HL-60 (cell line): ENCODE results near the gene NRG4.

ENCODE experiments used
- DNase-seq, 2 experiments: peaks; one replicate each; pipeline ENCODE4 v3.0.0-alpha.2; 2010 to 2020; ENCODE audit warnings: low read depth in 1 of 2, low spot score in 1 of 2
- H3K27ac ChIP-seq: fragments of 250-450 bp; sonication (Bioruptor Pico); replicated peaks from 2 replicates; pipeline ENCODE4 v1.5.1; 2020; ENCODE audit warnings: mild to moderate bottlenecking, moderate library complexity
- H3K27me3 ChIP-seq: fragments of 250-450 bp; sonication (Bioruptor Pico); 2 replicates; pipeline ENCODE4 v1.5.1; 2021; ENCODE audit warnings: mild to moderate bottlenecking, moderate library complexity; ENCODE audit not compliant: insufficient read depth, poor library complexity, severe bottlenecking
- H3K4me3 ChIP-seq: replicated peaks from 2 replicates; pipeline ENCODE4 v1.5.1; 2011; ENCODE audit warnings: mild to moderate bottlenecking, control low read depth, low read length; ENCODE audit not compliant: insufficient read depth
- CTCF ChIP-seq: IDR thresholded peaks from one replicate; pipeline ENCODE4 v1.5.1; 2011; ENCODE audit warnings: low read length, control low read depth, inconsistent platforms; ENCODE audit not compliant: insufficient read depth
- GABPA ChIP-seq: IDR thresholded peaks from 2 replicates; pipeline ENCODE4 v1.6.1; 2012; ENCODE audit warnings: low read depth
- POLR2AphosphoS5 ChIP-seq: IDR thresholded peaks from 2 replicates; pipeline ENCODE4 v1.6.1; 2012; ENCODE audit warnings: low read depth
- REST ChIP-seq: IDR thresholded peaks from 2 replicates; pipeline ENCODE4 v1.6.1; 2012; ENCODE audit warnings: low read depth; ENCODE audit not compliant: insufficient replicate concordance
- SPI1 ChIP-seq: IDR thresholded peaks from 2 replicates; pipeline ENCODE4 v1.6.1; 2012; ENCODE audit warnings: low read depth, mild to moderate bottlenecking, borderline replicate concordance

The NRG4 gene

GRCh38 chr15:75902129-75902557 is 110.1 kb downstream of the NRG4 start:
- DNase-seq, result no peak
- no peak for TF ChIP-seq CTCF
- no peak for TF ChIP-seq GABPA
- no peak for TF ChIP-seq SPI1
- no peak for TF ChIP-seq REST
- Histone ChIP-seq H3K27ac (no peak overlapping the region; the same call in 1 of the 2 replicates), H3K27me3 (no peaks in the 10 kb centered on the region), H3K4me3 (no peak overlapping the region)

GRCh38 chr15:75900577-75900976 is 111.6 kb downstream of the NRG4 start:
- H3K4me3 ChIP-seq, result no peak overlapping the region

GRCh38 chr15:75895731-75896130 is 116.5 kb downstream of the NRG4 start:
- Histone ChIP-seq H3K27me3 (no peaks in the 10 kb centered on the region), H3K27ac (no peak overlapping the region), H3K4me3 (no peak overlapping the region)
- TF ChIP-seq GABPA (no peak), SPI1 (no peak), CTCF (no peak), POLR2AphosphoS5 (no peak), REST (no peak)
- DNase-seq, result no peak

More at GRCh38 chr15:75900577-75900976, 111.6 kb downstream of the NRG4 start:
- Histone ChIP-seq H3K27me3 (no peaks in the 10 kb centered on the region), H3K27ac (no peak overlapping the region)
- no peak for DNase-seq
- TF ChIP-seq SPI1, result no peak
- no peak for TF ChIP-seq CTCF
- TF ChIP-seq GABPA, result no peak
- TF ChIP-seq POLR2AphosphoS5, result no peak
- no peak for TF ChIP-seq REST
